Muscle layer of duodenum (tissue), 2 donors: Measurements from ENCODE around the gene SLAMF1.
A peak's percentile ranks its signal among the peaks of the same experiment; 100 is the strongest.

Experiments
- H3K27ac ChIP-seq: one replicate; pipeline ENCODE4 v1.7.0; 2013; ENCODE audit warnings: mild to moderate bottlenecking, low read length
- H3K27me3 ChIP-seq: one replicate; pipeline ENCODE4 v1.7.0; 2013; ENCODE audit warnings: low read depth, mild to moderate bottlenecking, control low read depth, low read length
- H3K36me3 ChIP-seq, 2 donors: one replicate each; pipeline ENCODE4 v1.7.0; 2013; ENCODE audit warnings: low read length in 2 of 2, control low read depth in 1 of 2, mild to moderate bottlenecking in 1 of 2; ENCODE audit not compliant: insufficient read depth in 2 of 2, control insufficient read depth in 1 of 2
- H3K4me1 ChIP-seq, 2 donors: one replicate each; pipeline ENCODE4 v1.7.0; 2013; ENCODE audit warnings: low read length in 2 of 2, mild to moderate bottlenecking in 2 of 2, control low read depth in 1 of 2, moderate library complexity in 1 of 2; ENCODE audit not compliant: insufficient read depth in 2 of 2, control insufficient read depth in 1 of 2
- H3K4me3 ChIP-seq, 2 donors: one replicate each; pipeline ENCODE4 v1.7.0; 2013; ENCODE audit warnings: low read length in 2 of 2, low read depth in 1 of 2, mild to moderate bottlenecking in 1 of 2
- H3K9me3 ChIP-seq, 2 donors: one replicate each; pipeline ENCODE4 v1.7.0; 2013; ENCODE audit warnings: low read length in 2 of 2, control low read depth in 1 of 2, mild to moderate bottlenecking in 1 of 2; ENCODE audit not compliant: control insufficient read depth in 1 of 2
- donor health status: healthy.

Gene SLAMF1

DNA sequence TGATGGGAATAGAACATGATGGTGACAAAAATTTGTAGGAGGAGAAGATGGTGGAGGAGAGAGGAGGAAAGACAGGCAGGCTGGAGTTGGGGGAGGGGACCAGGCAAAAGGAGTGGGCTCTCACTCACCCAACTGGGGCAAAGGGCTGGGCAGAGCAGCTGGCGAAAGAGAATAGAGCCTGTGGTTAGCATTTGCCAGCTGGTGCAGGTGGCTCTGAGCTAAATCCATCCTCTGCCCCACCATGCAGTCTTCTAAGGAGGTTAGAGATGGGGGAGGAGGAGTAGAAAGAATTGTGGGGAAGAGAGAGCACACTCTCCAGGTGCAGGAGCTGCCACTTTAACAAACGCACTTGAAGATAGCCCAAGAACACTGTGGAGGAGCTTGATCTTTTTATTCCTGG, 27.6 kb upstream of the SLAMF1 start:
- Histone ChIP-seq H3K36me3 (no peaks in the 10 kb centered on the region), H3K4me1 (peaks cover 0 to 3% of the 10 kb centered on the region in 2 donors), H3K27ac (no peak overlapping the region), H3K4me3 (no peak overlapping the region), H3K27me3 (no peaks in the 10 kb centered on the region), H3K9me3 (no peaks in the 10 kb centered on the region)

DNA sequence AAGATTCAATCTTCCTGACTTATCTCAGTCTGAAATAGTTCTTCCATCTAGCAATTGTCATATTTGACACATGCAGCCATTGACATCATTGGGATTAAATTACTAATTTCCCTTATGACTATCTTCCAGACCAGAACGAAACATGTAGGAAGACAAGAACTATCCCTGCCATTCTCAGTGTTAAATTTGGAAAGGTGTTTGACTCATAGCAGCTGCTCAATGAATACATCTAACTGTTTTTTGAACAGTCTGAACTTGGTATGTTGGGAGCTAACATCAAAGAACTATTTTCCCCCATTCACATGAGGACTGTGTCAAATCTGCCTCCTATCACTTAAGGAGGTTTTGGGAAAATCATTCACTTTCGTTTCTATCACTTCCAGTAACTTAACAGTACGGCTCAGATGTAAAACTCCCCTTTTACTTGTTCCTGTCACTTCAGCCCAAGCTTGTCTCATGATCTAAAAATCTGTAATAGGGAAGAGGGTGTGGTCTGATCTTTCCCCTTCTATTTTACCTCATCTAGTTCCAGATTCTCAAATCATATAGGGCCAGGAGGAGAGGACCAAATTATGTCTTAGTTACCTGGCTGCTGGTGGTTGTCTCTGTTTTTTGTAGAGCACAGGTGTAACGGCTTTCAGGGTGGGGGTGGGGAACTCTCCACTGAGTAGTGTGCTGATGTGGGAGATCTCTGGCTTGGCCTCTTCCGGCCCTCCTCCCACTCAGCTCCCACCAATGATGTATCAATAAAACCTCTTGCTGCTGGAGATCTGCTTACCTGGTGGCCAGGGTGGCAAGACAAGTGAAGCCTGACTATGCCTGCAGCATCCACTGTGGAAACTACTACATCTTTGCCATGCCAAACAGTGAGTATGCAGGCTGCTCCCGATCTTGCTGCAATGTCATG, 26.2 kb upstream of the SLAMF1 start:
- H3K9me3 ChIP-seq, result no peaks in the 10 kb centered on the region
- H3K4me3 ChIP-seq, result no peak overlapping the region
- H3K27ac ChIP-seq, result no peak overlapping the region
- H3K36me3 ChIP-seq, result no peaks in the 10 kb centered on the region
- no peaks in the 10 kb centered on the region for H3K27me3 ChIP-seq
- peaks cover 0 to 3% of the 10 kb centered on the region in 2 donors for H3K4me1 ChIP-seq

DNA sequence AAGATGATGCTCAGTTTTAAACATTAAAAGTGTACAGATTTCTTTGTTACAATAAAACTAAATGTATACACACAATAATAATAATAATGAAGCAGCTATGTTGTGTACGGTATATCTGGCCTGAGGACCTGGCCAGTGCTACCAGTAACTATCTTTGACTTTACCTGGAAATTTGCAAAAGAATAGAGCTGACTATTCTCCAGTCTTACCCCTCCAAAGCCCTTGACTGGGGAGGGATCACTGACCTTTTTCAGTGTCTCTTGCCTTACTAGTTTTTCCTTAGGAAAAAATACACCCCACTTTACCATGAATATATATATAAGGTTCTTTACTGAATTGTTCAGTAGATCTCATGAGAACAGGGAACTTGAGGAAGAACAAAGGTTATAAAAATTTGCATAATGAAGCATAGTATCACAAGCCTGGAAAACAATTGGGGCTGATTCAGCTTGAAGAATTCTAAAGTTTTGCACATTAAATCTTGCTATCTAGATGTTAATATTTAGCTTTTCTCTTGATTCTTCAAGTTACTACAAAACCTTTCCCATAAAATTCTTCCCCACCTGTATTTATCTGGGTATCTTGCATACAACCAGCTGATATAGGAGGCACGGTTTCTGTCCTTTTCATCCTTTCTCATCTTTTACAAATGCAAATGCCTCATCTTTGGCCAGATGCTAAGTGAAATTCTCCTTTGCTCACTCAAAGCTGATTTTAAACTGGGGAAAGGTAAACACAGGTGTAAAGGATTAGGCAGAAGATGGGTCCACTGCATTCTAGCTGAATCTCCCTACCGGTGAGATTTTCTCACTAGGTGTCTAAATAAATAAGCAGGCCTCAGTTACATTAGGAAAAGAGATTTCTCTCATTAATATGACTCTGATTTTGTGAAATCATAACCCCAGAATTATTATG, 25.0 kb upstream of the SLAMF1 start:
- Histone ChIP-seq H3K27me3 (no peaks in the 10 kb centered on the region), H3K4me3 (no peak overlapping the region), H3K4me1 (peaks cover 0 to 3% of the 10 kb centered on the region in 2 donors), H3K9me3 (no peaks in the 10 kb centered on the region), H3K36me3 (no peaks in the 10 kb centered on the region), H3K27ac (no peak overlapping the region)

DNA sequence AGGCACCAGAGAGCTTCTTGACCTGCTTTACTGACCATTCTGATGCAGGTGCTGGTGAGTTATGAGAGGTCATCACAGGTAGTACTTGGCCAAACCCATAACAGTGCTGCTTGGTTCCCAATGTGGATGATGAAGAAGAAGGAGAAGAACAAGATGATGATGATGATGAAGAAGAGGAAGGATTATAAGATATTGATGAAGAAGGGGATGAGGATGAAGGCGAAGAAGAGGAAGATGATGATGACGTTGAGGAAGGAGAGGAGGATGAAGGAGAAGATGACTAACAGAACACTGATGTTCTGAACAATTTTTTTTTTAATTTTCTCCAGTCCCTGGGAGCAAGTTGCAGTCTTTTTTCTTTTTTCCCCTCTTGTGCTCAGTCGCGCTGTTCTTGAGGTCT, 23.9 kb upstream of the SLAMF1 start:
- no peaks in the 10 kb centered on the region for H3K36me3 ChIP-seq

DNA sequence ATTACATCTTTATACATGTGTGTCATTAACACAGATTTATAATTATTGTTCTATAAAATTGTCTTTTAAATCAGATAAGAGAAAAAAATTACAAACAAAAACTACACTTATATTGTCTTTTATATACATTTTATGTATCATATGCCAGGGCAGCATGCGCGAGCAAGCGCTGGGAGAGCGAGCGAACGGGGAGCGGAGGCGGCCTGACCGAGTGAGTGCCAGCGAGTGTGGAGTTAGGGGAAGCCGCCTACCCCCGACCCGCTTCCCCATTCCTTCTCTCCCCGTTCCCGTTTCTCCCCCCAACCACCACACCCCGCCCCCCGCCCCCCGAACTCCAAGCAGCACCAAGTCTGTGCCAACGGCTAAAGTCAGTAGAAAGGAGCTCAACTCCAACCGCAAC, 23.0 kb upstream of the SLAMF1 start:
- no peaks in the 10 kb centered on the region for H3K36me3 ChIP-seq
- H3K4me1 ChIP-seq, result peaks cover 0 to 7% of the 10 kb centered on the region in 2 donors
- no peaks in the 10 kb centered on the region for H3K9me3 ChIP-seq
- H3K27ac ChIP-seq, result no peak overlapping the region
- no peak overlapping the region for H3K4me3 ChIP-seq
- no peaks in the 10 kb centered on the region for H3K27me3 ChIP-seq

More for the DNA sequence above, 23.9 kb upstream of the SLAMF1 start:
- Histone ChIP-seq H3K27ac (no peak overlapping the region), H3K27me3 (no peaks in the 10 kb centered on the region), H3K4me1 (peaks cover 0 to 3% of the 10 kb centered on the region in 2 donors), H3K4me3 (no peak overlapping the region), H3K9me3 (no peaks in the 10 kb centered on the region)

DNA sequence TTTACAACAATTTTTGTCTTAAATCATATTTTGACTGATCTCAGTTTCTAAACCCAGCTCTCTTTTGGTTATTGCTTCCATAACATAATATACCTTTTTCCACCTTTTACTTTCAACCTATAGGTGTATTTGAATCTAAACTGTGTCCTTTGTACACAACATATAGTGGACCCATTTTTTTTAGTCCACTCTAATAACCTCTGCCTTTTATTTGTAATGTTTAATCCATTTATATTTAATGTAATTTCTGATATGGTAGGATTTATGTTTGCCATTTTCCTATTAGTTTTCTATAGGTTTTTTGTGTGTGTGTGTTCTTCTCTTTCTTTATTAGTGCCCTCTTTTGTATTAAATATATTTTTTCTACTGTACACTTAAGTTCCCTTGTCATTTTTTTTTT, 22.4 kb upstream of the SLAMF1 start:
- Histone ChIP-seq H3K27ac (no peak overlapping the region), H3K9me3 (no peaks in the 10 kb centered on the region), H3K36me3 (no peaks in the 10 kb centered on the region), H3K4me3 (no peak overlapping the region), H3K27me3 (no peaks in the 10 kb centered on the region), H3K4me1 (peaks cover 0 to 7% of the 10 kb centered on the region in 2 donors)

DNA sequence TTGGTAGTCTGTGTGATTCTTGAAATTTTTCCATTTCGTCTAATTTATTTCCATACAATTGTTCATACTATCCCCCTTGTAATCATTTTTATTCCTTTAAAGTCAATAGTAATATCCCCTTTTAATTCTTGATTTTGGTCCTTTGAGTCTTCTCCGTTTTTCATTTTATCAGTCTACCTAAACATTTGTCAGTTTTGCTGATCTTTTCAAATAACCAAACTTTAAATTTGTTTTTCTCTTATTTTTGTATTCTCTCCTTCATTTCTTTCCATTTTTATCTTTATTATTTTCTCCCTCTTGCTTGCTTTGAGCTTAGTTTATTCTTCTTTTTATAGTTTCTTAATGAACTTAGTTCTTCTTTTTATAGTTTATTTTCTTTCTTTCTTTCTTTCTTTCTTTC, 21.1 kb upstream of the SLAMF1 start:
- H3K27ac ChIP-seq, result no peak overlapping the region
- no peak overlapping the region for H3K4me3 ChIP-seq
- no peaks in the 10 kb centered on the region for H3K27me3 ChIP-seq
- H3K36me3 ChIP-seq, result no peaks in the 10 kb centered on the region
- H3K9me3 ChIP-seq, result no peaks in the 10 kb centered on the region
- H3K4me1 ChIP-seq, result peaks cover 0 to 7% of the 10 kb centered on the region in 2 donors

DNA sequence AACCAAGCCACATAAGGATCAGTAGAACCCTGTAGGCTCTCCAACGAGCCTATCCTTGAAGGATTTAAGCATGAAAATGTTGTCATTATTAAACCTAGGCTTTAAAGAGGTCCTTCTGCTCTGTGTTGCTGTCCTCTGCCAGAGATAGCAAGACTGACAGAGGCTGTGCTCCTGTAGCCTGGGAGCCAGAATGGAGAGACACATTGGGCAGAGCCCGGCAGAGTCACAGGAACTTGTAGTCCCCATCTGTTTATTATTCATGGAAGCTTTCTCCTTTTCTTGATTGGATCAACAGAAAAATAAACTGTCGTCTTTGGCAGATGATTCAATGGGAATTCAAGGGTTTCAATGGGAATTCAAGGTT, 19.2 kb upstream of the SLAMF1 start:
- Histone ChIP-seq H3K4me3 (no peak overlapping the region), H3K36me3 (no peaks in the 10 kb centered on the region), H3K4me1 (peaks cover 0 to 7% of the 10 kb centered on the region in 2 donors), H3K27ac (peak overlapping the region; percentile 74), H3K27me3 (no peaks in the 10 kb centered on the region), H3K9me3 (no peaks in the 10 kb centered on the region)

DNA sequence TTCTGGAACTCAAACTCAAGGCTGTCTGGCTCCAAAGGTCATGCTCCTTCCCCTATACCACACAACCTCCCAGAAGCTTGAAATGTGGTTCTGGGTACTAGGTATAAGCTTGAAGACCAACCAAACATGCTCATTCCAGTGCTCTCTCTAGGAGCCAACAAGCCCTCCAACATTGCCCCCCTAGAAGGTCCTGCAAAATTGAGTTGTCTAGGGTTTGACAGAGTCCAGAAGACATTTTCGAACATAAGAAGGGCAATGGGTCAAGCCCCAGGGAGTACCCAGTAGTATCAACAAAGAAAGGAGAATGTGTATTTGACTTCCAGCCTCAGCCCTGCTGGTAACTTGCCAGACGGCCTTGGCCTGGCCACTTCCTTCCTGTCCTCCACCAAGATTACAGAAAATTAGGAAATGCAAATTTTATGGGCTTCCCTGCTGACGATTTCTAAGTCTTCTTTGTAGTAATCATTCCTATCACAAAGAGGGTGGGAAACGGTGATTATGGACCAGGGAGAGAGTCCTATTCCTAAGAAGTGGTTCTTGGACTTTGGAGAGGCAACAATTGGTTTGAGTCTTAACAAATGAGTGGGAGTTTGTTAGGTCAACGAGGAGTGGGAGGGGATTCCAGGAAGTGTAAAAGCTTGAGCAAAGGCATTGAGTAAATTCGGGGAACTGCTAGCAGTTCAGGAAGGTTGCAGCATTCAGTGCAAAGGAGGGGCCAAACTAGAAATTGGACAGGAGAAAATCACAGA, 18.7 kb upstream of the SLAMF1 start:
- Histone ChIP-seq H3K4me1 (peaks cover 0 to 7% of the 10 kb centered on the region in 2 donors), H3K4me3 (no peak overlapping the region), H3K9me3 (no peaks in the 10 kb centered on the region), H3K36me3 (no peaks in the 10 kb centered on the region), H3K27ac (peak overlapping the region; percentile 74), H3K27me3 (no peaks in the 10 kb centered on the region)

DNA sequence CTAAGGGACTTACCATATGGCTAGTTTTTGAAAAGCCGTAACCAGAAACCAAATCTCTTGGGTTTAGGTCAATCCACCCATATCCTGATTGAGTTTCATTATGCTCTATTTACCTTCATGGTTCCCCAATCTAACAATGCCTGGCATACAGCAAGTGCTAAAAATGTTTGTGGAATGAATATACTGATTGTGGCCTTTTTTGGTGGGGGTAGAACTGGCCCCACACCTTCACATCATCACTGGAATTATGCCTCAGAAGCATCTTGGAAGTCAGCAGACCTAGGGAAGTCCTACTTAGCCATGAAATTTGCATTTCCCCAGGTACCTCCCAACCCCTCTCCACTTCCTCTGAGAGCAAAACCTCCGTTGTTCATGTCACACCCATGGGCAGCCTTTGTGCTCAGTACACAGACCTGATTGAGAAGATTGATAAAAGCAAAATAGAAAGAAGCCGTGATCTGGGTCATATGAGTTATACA, 17.8 kb upstream of the SLAMF1 start:
- peaks cover 0 to 7% of the 10 kb centered on the region in 2 donors for H3K4me1 ChIP-seq
- no peak overlapping the region for H3K4me3 ChIP-seq
- H3K9me3 ChIP-seq, result no peaks in the 10 kb centered on the region
- H3K27ac ChIP-seq, result no peak overlapping the region
- H3K36me3 ChIP-seq, result no peaks in the 10 kb centered on the region
- no peaks in the 10 kb centered on the region for H3K27me3 ChIP-seq

DNA sequence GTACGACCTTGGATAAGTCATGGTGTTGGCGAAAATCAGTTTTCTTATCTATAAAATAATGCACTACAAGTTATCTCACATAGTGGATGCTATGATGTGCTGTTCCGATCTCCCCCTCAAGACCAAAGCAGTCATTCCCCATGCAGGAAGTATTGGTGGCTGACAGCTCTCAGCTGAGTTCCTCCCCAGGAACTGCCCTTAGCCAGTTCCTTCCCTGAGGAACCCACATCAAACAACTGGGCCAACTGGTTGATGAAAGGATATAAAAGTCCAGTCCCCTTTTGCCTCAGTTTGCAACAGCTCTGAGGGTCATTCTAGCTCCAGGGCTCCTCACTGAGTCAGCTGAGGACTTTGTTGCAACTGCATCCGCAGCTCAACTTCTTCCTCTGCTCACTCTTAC, 16.1 kb upstream of the SLAMF1 start:
- H3K27ac ChIP-seq, result no peak overlapping the region
- no peaks in the 10 kb centered on the region for H3K36me3 ChIP-seq
- H3K4me1 ChIP-seq, result peaks cover 0 to 7% of the 10 kb centered on the region in 2 donors
- H3K9me3 ChIP-seq, result no peaks in the 10 kb centered on the region
- H3K4me3 ChIP-seq, result no peak overlapping the region
- H3K27me3 ChIP-seq, result no peaks in the 10 kb centered on the region
